HG02973 (cell line): ENCODE measurements around the gene CGB3.
"Not testable (repeated sequence)": the region's sequence is repeated elsewhere in the genome, so short reads cannot be mapped to it uniquely, and the experiment has no call there.

Source experiments
- ATAC-seq: cut with Tn5 transposase; IDR thresholded peaks from one replicate; pipeline ENCODE4 v1.9.1; 2021; ENCODE audit warnings: moderate library complexity; ENCODE audit not compliant: unreplicated experiment

The CGB3 gene

DNA sequence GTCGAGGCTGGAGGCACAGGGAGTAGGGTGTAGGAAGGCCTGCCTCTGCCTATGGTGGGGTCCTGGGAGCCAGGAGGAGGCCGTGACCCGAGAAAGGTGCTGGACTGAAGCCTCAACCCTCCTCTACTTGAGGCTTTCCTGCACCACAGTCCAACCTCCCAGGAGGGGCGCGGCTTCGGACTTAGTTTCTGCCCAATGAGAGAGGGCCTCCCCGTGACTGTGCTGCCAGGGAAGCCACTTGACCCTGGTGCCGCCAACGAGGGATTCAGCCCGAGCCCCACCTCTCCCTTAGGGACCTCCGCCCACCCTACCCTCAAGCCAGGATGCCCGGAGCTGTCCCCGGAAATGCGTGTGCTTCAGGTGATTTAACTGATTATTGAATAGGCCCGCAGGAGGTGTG lies at the start of gene CGB3:
CGB3 (minus strand) TSS at position 101 of the 400 bp plus-strand sequence. CDS start 362 bp downstream, outside the sequence.
- ATAC-seq, result not testable (repeated sequence)

DNA sequence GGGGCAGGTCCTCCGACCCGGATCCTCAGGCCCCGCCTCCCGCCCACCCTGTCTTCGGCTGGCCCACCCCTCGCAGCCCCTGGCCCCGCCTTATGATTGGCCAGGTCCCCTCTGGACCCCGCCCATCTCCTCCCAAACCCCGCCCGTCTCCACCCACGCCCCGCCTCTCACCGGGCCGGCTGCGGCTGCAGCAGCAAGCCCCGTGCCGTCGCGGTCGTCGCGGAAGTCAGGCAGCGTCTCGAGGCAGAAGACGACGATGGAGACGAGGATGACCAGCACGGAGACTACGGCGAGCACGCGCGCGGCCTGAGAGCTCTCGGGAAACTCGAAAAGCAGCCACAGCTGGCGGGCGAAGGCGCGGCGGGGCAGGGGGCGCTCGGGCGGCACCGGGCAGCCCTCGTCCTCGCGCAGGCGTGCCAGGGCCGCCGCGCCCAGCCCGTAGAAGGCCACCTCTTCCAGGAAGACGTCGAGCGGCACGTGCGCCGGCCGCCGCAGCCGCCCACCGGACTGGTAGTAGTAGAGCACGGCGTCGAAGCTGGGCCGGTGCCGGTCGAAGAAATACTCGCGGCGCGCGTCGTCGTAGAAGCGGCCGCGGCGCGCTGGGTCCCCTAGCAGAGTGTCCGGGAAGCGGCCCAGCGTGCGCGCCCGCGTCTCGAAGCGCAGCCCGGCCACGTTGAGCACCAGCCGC lies 47.9 kb upstream of the CGB3 start:
- ATAC-seq, result no peak

DNA sequence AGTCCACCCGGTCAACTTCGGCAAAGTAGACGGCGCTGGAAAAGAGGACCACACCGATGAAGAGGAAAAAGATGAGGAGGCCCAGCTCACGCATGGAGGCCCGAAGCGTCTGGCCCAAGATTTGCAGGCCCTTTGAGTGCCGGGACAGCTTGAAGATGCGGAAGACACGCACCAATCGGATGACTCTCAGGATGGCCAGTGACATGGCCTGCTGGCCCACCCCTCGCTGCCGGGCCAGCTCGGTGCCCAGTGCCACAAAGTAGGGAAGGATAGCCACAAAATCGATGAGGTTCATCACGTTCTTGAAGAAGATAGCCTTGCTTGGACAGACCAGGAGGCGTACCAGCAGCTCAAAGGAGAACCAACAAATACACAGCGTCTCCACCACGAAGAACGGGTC lies 46.3 kb upstream of the CGB3 start:
- no peak for ATAC-seq

DNA sequence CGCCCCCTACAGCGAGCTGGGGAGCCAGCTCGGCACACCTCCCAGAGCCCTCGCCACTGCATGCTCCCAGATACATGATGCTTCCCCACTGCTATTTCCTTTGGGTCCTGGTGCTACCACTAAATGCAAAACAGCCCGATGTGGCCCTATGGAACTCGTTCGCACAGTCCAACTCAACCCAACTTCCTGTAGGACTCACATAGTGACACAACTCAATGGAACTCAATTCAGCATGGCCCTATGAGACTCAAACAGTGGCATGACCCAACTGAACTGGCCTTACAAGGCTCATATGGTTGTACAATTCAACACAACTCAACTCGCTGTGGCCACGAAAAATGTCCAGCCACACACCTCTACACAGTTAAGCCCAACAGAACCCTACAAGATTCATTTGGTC lies 44.9 kb upstream of the CGB3 start:
- ATAC-seq, result no peak

DNA sequence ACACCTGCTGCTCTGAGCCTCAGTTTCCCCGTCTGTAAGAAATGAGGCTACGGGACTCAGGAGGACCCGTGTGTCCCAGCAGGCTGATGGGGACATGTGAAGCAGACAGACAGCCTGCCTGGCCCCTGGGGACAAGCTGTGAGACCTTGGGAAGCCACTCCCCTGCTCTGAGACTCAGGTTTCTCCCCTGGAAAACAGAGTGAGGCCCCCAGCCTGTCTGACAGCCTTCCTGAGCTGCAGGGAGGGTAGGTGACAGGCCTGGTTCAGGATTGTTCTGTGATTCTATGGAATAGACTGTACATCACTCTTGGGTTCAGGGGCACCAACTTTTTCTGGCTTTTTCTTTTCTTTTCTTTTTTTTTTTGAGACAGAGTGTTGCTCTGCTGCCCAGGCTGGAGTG lies 43.4 kb upstream of the CGB3 start:
- no peak for ATAC-seq

DNA sequence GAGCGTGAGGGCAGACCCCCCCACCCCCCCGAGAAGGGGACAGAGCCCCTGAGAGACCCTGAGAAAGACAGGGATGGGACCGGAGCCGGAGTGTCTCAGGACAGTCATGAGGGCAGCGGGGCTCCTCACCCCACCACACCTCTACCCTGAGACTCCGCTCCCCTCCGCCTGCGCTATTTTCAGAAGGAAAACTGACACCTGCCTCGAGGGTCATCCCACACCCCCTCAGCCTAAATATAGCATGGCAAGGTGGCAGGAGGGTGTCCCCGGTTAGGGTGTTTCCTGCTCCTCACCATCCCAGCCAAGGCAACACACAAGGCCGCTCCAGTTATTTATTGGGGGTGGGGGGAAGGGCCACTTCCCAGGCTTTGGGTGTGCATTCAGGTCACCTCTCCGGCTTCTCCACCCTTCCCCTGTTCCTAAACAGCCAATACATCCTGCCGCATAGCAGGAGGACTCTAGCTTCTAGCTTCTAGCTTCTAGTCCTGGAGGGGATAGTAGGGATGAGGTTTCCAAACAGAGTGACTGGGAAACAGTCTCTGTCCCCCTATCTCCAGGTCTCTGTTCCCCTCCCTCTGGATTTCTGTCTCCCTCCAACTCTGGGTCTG lies 41.9 kb upstream of the CGB3 start:
- ATAC-seq, result no peak

DNA sequence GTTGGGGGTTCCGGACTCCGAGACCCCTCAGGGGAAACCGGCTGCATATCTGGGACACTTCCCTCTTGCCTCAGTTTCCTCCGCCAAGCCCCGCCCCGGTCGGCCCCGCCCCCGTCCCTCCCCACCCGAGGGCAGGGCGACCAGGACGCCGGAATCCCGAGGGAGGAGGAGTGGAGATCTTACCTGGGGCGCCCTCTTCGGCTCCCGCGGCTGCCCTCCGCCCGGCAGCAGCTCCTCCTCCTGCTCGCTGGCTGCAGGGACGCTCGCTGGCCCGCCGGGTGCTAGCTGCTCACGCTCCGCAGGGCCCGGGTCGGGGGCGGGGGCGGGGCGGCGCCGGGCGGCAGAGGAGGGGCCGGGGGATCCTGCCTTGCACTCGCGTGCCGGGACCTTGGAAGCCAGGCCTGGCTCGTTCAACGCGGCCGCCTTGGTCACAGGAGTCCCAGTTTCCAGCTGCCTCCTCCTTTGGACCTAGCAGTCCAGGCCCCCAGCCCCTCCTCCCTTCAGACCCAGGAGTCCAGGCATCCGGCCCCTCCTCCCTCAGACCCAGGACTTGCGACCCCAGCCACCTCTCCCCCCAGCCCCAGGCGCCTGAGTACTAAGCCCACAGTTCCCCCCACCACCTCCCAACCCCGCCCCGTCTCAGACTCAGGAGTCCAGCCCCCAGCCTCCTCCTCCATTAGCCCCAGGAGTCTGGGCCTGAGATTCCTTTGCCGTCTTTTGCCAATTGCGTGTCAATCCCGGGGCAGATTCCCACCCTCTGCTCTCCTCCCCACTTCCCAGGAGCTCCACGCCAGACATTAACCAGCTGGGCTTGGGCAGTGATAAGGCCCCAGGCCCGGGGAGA lies 40.9 kb upstream of the CGB3 start, which contains the start of gene NTF4:
NTF4 (minus strand) TSS at position 51 of the 844 bp plus-strand sequence. CDS start 2,821 bp downstream, outside the sequence.
- ATAC-seq, result no peak

DNA sequence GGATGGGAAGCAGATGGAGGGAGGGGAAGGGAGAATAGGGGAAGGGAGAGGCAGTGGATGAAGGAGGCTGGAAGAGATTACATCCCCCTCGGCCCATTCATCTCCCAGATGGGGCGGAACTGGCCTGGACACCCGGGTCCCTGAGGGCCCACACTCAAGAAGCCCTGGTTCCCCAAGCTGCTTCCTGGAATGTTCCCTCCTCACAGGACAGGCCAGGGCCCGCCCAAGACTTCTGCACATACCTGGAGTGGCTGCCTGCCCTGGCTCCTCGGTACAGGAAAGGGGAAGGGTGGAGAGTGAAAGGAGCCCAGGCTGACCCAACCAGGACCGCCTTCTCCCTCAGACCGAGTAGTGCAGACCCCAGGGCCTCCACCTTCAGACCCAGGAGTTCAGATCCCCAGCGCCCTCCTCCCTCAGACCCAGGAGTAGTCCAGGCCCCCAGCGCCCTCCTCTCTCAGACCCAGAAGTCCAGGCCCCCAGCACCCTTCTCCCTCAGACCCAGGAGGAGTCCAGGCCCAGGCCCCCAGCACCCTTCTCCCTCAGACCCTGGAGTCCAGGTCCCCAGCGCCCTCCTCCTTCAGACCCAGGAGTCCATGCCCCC lies 40.0 kb upstream of the CGB3 start:
- no peak for ATAC-seq

DNA sequence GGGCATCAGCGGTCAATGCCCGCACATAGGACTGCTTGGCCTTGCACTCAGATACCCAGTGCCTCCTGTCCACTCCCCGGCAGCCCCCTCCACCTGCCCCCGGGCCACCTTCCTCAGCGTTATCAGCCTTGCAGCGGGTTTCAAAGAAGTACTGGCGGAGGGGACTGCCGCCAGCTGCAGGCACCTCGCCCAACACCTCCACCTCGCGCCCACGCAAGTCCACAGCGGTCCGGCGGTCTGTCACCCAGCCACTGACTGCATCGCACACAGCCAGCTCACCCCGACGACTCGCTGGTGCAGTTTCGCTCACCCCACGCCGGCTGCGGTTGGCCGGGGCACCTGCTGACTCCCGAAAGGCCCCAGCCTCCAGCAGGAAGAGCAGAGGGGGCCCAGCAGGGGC lies 37.3 kb upstream of the CGB3 start:
- no peak for ATAC-seq

DNA sequence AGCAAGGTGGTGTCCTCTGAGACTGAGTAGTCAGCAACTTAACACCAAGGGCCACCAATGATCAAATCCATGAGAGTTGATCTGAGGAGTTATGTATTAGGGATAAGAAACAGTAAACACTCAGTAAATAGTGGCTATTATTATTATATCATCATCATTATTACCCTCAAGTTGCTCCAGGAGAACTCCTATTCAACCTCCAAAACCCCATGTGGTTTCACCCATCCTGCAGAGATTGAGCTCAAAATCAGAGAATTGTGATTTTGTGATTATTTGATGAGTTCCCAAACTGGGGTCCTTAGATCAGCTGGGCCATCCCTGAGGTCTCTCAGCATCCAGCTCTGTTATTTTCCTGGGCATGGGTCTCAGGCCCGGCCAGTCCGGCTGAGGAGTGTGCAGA lies 36.9 kb upstream of the CGB3 start:
- no peak for ATAC-seq

DNA sequence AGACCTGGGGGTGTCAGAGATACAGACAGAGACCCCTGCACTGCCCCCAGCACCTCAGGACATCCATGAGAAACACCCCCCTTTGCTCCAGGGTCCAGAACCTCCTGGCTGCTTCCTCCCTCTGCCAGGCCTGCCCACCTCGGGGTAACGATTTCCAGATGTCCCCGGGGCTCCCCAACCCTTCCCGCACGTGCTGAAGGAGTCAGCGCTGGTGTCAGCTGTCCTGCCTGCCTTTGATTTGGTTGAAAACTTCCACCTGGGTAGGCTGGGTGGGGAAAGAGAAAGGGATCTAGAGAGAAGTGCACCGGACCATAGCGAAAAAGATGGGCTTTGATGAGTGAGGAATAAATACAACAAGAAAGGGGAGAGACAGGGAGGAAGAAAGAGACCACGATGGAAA lies 34.9 kb upstream of the CGB3 start:
- ATAC-seq, result no peak

DNA sequence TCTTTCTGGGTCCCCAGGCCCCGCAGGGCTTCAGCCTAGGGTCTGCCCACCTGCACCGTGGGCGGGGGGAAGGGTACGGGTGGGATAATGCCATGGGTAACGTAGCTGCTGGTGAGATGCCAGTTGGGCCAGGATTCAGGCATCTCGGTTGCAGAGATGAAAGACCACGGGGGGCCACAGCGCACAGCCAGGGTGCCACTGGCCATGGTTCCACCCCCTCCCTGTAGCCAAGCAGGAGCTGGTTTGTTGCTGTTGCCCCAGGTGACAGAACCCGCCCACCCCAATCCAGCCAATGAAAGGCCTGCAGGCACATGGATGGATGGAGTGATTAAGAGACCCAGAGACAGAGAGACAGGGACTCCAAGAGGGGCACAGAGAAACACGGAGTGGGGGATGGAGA lies 34.4 kb upstream of the CGB3 start:
- ATAC-seq, result no peak

DNA sequence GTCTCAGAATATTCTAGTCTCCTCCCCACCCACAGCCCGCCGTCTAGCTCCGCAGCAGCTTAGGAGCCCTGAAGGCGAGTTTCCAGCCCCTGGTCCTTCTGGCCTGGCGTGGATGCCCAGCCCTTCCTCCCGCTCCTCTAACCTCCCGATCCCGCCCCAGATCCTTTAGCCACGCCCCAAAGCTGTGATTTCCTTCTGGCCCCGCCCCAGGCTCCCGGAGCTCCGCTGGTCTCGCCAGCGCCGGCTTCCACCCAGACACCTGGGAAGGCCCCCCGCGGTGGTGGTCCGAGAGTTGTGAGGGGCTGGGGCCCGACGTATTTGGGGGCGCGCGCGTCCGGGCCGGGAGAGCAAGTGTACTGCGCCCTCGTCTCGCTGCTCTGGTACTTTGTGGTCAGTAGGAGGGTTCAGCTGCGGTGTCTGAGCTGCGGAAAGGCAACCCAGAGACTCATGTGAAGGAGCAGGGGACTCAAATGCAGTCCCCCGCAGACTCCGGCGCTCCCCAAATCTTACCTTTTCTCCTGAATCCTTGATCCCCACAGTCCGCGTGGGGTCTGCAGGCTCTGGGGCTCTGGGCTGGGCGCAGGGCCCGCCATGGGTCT lies 33.6 kb upstream of the CGB3 start, which contains the start of gene CGB7:
CGB7 (minus strand) TSS at position 114 of the 599 bp plus-strand sequence. CDS start 2,374 bp downstream, outside the sequence.
- ATAC-seq, result no peak

DNA sequence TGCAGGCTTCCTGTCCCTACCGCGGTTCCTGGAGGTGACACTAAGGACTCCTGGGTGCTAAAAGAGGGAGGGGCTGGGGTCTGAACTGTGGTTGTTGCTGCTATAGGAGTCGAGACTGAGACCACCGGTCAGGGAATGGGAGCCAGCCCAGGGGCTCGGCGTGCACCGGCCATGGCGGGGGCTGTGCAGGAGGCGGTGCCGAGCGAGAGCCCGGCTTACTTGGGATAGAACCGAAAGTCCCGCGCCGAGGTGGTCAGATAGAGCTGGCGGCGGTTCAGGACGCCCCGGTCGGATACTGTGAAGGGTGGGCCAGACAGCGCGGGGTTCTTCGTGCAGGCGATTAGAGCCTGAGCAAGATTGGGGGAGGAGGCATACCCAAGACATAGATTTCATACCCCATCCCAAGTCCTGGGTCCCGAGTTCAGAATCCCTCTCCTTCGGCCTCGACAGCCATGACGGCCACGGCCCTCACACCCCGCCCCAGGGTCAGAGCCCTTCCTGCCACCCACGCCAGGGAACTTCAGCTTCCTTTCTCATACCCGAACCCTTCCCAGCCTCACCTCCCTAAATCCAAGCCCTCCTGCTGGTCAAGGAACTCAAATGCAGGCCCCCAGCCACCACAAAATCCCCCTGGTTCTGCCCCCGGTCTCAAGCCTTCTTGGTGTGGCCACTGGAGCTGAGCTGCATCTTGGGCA lies 32.9 kb upstream of the CGB3 start:
- not testable (repeated sequence) for ATAC-seq

DNA sequence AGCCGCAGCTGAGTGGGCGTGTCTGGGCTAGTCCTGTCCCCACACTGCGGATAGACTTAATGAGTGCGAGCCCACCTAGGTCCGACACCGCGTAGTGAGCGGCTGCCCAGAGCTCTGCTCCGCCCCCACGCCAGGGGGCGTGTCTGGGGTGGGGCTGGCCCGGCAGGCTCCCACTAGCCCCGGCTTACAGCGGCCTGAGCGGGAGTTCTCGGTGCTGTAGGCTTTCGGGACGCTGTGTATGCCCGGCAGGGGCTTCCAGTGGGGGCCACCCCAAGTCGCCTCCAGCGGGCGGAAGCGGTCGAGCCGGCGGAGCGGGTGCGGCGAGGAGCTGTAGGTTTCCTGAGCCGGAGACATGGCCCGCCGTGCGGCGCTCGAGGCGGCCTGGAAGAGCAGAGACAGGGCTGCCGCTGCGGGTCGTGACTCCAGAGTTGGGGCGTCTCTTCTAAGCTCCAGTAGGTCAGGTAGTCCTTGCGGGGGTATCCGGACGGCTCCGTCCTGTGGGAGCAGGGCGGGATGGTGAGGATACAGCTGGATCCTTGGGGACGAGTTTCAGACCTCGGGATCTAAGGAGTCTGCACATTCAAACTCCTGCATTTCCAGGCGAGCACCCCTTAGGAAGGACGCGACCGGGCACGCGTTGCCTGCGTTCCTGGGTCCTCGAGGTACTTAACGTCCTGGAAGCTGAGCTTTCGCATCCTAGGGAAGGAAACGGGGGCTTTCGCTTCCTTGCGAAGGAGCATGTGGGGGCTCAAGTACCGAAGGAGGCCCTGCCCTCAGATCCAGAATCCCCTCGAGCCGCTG lies 32.2 kb upstream of the CGB3 start:
- ATAC-seq, result no peak

DNA sequence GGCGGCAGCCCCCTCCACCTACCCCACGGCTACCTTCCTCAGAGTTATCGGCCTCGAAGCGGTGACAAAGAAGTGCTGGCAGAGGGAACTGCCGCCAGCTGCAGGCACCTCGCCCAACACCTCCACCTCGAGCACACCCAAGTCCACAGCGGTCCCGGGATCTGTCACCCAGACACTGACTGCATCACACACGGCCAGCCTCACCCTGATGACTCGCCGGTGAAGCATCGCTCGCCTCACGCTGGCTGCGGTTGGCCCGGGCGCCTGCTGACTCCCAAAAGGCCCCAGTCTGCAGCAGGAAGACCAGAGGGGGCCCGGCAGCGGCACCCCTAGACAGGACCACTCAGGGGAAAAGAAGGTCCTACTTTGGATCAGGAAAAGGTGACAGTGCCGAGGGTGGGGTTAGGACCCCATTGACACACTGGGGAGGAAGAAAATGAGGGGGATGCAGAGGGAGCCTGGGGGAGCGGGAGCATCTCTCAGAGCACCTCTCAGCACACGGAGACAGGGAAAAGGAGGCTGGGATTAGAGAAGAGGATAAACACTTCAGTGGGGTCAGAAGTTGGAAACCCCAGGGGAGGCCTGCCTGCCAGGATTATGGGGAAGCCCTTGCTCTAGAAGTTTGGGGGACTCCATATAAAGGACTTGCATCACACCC lies 26.4 kb upstream of the CGB3 start:
- not testable (repeated sequence) for ATAC-seq

DNA sequence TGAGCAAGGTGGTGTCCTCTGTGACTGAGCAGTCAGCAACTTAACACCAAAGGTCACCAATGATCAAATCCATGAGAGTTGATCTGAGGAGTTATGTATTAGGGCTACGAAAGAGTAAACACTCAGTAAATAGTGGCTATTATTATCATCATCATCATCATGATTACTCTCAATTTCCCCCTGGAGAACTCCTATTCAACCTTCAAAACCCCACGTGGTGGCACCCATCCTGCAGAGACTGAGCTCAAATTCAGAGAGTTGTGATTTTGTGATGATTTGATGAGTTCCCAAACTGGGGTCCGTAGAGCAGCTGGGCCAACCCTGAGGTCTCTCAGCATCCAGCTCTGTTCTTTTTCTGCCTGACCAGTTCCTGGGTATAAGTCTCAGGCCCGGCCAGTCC lies 25.7 kb upstream of the CGB3 start:
- ATAC-seq, result not testable (repeated sequence)

DNA sequence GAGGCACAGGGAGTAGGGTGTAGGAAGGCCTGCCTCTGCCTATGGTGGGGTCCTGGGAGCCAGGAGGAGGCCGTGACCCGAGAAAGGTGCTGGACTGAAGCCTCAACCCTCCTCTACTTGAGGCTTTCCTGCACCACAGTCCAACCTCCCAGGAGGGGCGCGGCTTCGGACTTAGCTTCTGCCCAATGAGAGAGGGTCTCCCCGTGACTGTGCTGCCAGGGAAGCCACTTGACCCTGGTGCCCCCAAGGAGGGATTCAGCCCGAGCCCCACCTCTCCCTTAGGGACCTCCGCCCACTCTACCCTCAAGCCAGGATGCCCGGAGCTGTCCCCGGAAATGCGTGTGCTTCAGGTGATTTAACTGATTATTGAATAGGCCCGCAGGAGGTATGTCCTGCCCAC lies 24.9 kb upstream of the CGB3 start, which contains the start of gene CGB8:
CGB8 (minus strand) TSS at position 101 of the 400 bp plus-strand sequence. CDS start 372 bp downstream, outside the sequence.
- ATAC-seq, result not testable (repeated sequence)

DNA sequence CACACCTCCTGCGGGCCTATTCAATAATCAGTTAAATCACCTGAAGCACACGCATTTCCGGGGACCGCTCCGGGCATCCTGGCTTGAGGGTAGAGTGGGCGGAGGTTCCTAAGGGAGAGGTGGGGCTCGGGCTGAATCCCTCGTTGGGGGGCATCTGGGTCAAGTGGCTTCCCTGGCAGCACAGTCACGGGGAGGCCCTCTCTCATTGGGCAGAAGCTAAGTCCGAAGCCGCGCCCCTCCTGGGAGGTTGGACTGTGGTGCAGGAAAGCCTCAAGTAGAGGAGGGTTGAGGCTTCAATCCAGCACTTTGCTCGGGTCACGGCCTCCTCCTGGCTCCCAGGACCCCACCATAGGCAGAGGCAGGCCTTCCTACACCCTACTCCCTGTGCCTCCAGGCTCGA lies 19.4 kb upstream of the CGB3 start, which contains the start of gene CGB5:
CGB5 (plus strand) TSS at position 301 of the 400 bp plus-strand sequence. CDS start 362 bp downstream, outside the sequence.
- ATAC-seq, result not testable (repeated sequence)
